Measurements from ENCODE around the gene ZNF423. TPM values are rescaled to one million over a fixed set of nuclear protein-coding genes. Genes with fewer than 3 reads are reported as not detected.
A peak's percentile ranks its signal among the peaks of the same experiment; 100 is the strongest.

Gene ZNF423
- total RNA-seq, 1 donor from 2014 or later, result 8.4 TPM

- intact Hi-C loops (cut with DNase I), result no loop called here
- ATAC-seq (ENCODE audit: poor library complexity), result no peak
Measured at GRCh38 chr16:49554681-49555080, 301.2 kb downstream of the ZNF423 start.

GRCh38 chr16:49552313-49552928 is 303.5 kb downstream of the ZNF423 start:
- ATAC-seq (ENCODE audit: poor library complexity), result peak; percentile 44
- DNase-seq, result no peak
- intact Hi-C loops (cut with DNase I), result no loop called here

More at GRCh38 chr16:49554681-49555080, 301.2 kb downstream of the ZNF423 start:
- no peak for DNase-seq

GRCh38 chr16:49550666-49551065 is 305.2 kb downstream of the ZNF423 start:
- intact Hi-C loops (cut with DNase I), result no loop called here
- DNase-seq, result no peak
- no peak for ATAC-seq (ENCODE audit: poor library complexity)

GRCh38 chr16:49550140-49550539 is 305.8 kb downstream of the ZNF423 start:
- ATAC-seq (ENCODE audit: poor library complexity) (no peak), DNase-seq (no peak)
- intact Hi-C loops (cut with DNase I), result no loop called here

GRCh38 chr16:49548325-49548970 is 307.5 kb downstream of the ZNF423 start:
- ATAC-seq (ENCODE audit: poor library complexity), result no peak
- intact Hi-C loops (cut with DNase I), result no loop called here

GRCh38 chr16:49547448-49547847 is 308.5 kb downstream of the ZNF423 start:
- DNase-seq (no peak), ATAC-seq (ENCODE audit: poor library complexity) (no peak)
- intact Hi-C loops (cut with DNase I), result no loop called here

More at GRCh38 chr16:49548325-49548970, 307.5 kb downstream of the ZNF423 start:
- no peak for DNase-seq

GRCh38 chr16:49546735-49547134 is 309.2 kb downstream of the ZNF423 start:
- ATAC-seq (ENCODE audit: poor library complexity), result no peak
- intact Hi-C loops (cut with DNase I), result no loop called here
- DNase-seq, result no peak

- intact Hi-C loops (cut with DNase I), result no loop called here
- peak; percentile 45 for ATAC-seq (ENCODE audit: poor library complexity)
Measured at GRCh38 chr16:49545741-49546448, 310.0 kb downstream of the ZNF423 start.

GRCh38 chr16:49545243-49545642 is 310.7 kb downstream of the ZNF423 start:
- DNase-seq (no peak), ATAC-seq (ENCODE audit: poor library complexity) (no peak)
- intact Hi-C loops (cut with DNase I), result no loop called here

More at GRCh38 chr16:49545741-49546448, 310.0 kb downstream of the ZNF423 start:
- DNase-seq, result no peak

GRCh38 chr16:49544828-49545227 is 311.1 kb downstream of the ZNF423 start:
- no peak for DNase-seq
- ATAC-seq (ENCODE audit: poor library complexity), result no peak
- intact Hi-C loops (cut with DNase I), result no loop called here

- DNase-seq (no peak), ATAC-seq (ENCODE audit: poor library complexity) (no peak)
- intact Hi-C loops (cut with DNase I), result no loop called here
Measured at GRCh38 chr16:49543631-49543946, 312.3 kb downstream of the ZNF423 start.

GRCh38 chr16:49542946-49543630 is 312.8 kb downstream of the ZNF423 start:
- intact Hi-C loops (cut with DNase I), result no loop called here
- ATAC-seq (ENCODE audit: poor library complexity), result no peak
- DNase-seq, result no peak

GRCh38 chr16:49542391-49542891 is 313.5 kb downstream of the ZNF423 start:
- intact Hi-C loops (cut with DNase I), result no loop called here
- DNase-seq, result no peak
- no peak for ATAC-seq (ENCODE audit: poor library complexity)

GRCh38 chr16:49540836-49541235 is 315.1 kb downstream of the ZNF423 start:
- ATAC-seq (ENCODE audit: poor library complexity) (no peak), DNase-seq (no peak)
- intact Hi-C loops (cut with DNase I), result no loop called here

GRCh38 chr16:49539758-49540157 is 316.2 kb downstream of the ZNF423 start:
- intact Hi-C loops (cut with DNase I), result no loop called here
- DNase-seq, result no peak
- ATAC-seq (ENCODE audit: poor library complexity), result no peak

GRCh38 chr16:49537924-49538459 is 317.9 kb downstream of the ZNF423 start:
- no peak for DNase-seq
- intact Hi-C loops (cut with DNase I), result no loop called here
- ATAC-seq (ENCODE audit: poor library complexity), result no peak

- no peak for DNase-seq
- no peak for ATAC-seq (ENCODE audit: poor library complexity)
- intact Hi-C loops (cut with DNase I), result no loop called here
Measured at GRCh38 chr16:49534901-49535610, 320.9 kb downstream of the ZNF423 start.

- ATAC-seq (ENCODE audit: poor library complexity), result no peak
- intact Hi-C loops (cut with DNase I), result no loop called here
- no peak for DNase-seq
Measured at GRCh38 chr16:49533422-49533821, 322.5 kb downstream of the ZNF423 start.
